Breast epithelium (tissue), 4 donors: ENCODE results near the gene NHP2. TPM values are rescaled to one million over a fixed set of nuclear protein-coding genes. Genes with fewer than 3 reads are reported as not detected.
A peak's percentile ranks its signal among the peaks of the same experiment; 100 is the strongest.

ENCODE experiments used
- DNase-seq, 2 donors: peaks; one replicate each; pipeline ENCODE4 v3.0.0-alpha.2; 2019; ENCODE audit warnings: low spot score in 2 of 2
- H3K27ac ChIP-seq, 2 donors: fragments of 200-600 bp; sonication (generic) in 1 of 2; one replicate each; pipeline ENCODE4 v1.5.1; 2016 to 2019; ENCODE audit warnings: mild to moderate bottlenecking in 1 of 2
- H3K27me3 ChIP-seq, 2 donors: fragments of 200-600 bp; sonication (generic) in 1 of 2; one replicate each; pipeline versions ENCODE4 v1.5.1 to v1.6.0; 2017 to 2019; ENCODE audit warnings: control low read depth in 1 of 2, mild to moderate bottlenecking in 1 of 2
- H3K36me3 ChIP-seq: fragments of 200-600 bp; one replicate; pipeline ENCODE4 v1.5.1; 2019
- H3K4me1 ChIP-seq, 2 donors: fragments of 200-600 bp; sonication (generic); one replicate each; pipeline ENCODE4 v1.5.1; 2016 to 2019; ENCODE audit warnings: control low read depth in 1 of 2
- H3K4me3 ChIP-seq, 3 donors: fragments of 200-600 bp; sonication (generic); 1 replicate in 2 of 3; 2 replicates in 1 of 3; pipeline ENCODE4 v1.5.1; 2016 to 2019; ENCODE audit warnings: mild to moderate bottlenecking in 3 of 3, moderate library complexity in 2 of 3
- H3K9me3 ChIP-seq, 2 donors: fragments of 200-600 bp; sonication (generic) in 1 of 2; one replicate each; pipeline ENCODE4 v1.5.1; 2016 to 2019; ENCODE audit warnings: control low read depth in 1 of 2
- CTCF ChIP-seq, 3 donors: fragments of 450-650 bp; IDR thresholded peaks; one replicate each; pipeline ENCODE4 v1.5.1; 2016 to 2017; ENCODE audit warnings: antibody characterized with exemption in 3 of 3, mild to moderate bottlenecking in 3 of 3, moderate library complexity in 3 of 3
- POLR2A ChIP-seq: fragments of 450-650 bp; IDR thresholded peaks from one replicate; pipeline ENCODE4 v1.6.1; 2016; ENCODE audit warnings: antibody characterized with exemption, mild to moderate bottlenecking, moderate library complexity
- POLR2AphosphoS5 ChIP-seq, 3 donors: sonication (generic); formaldehyde crosslinking; IDR thresholded peaks; one replicate each; pipeline ENCODE4 v1.6.1; 2017; ENCODE audit warnings: antibody characterized with exemption in 3 of 3
- intact Hi-C: fragments of 100-400 bp; cut with DNase I; formaldehyde crosslinking; loops from one replicate; pipeline ENCODE4 v1.15.1; 2023; ENCODE audit warnings: low total_unique reads
- total RNA-seq, 3 donors: library from RNA; depleted of rRNA; stranded (reverse); fragments of >200 nt; gene quantifications; one replicate each; pipeline ENCODE4 v1.1.0, GENCODE V29; 2016

NHP2 gene
- total RNA-seq, 3 donors from 2014 or later = 148 to 256 (median 220) TPM

GRCh38 chr5:178163772-178164735 lies 10.4 kb upstream of the NHP2 start:
- no peak for TF ChIP-seq POLR2AphosphoS5 (IDR thresholded peaks at IDR 0.05)
- TF ChIP-seq CTCF (IDR thresholded peaks at IDR 0.05) = peak; percentile 93 to 99 (median 95)
- TF ChIP-seq POLR2A = no peak
- DNase-seq = peak; percentile 75 to 93
- Histone ChIP-seq H3K4me3 (peak overlapping the region in 2 of 3 donors; percentile 24 to 52), H3K27ac (no peak overlapping the region), H3K9me3 (no peaks in the 10 kb centered on the region), H3K36me3 (no peaks in the 10 kb centered on the region), H3K4me1 (no peaks in the 10 kb centered on the region), H3K27me3 (no peaks in the 10 kb centered on the region)
- intact Hi-C loops = no loop called here

- H3K4me3 ChIP-seq = no peak overlapping the region
- no peak for TF ChIP-seq CTCF (IDR thresholded peaks at IDR 0.05)
- TF ChIP-seq POLR2A = no peak
- no peak for TF ChIP-seq POLR2AphosphoS5 (IDR thresholded peaks at IDR 0.05)
Observed at GRCh38 chr5:178162481-178162880, 8.8 kb upstream of the NHP2 start.

GRCh38 chr5:178160176-178160575 lies 6.5 kb upstream of the NHP2 start:
- Histone ChIP-seq H3K27me3 (no peaks in the 10 kb centered on the region), H3K4me3 (no peak overlapping the region), H3K27ac (no peak overlapping the region), H3K36me3 (no peaks in the 10 kb centered on the region), H3K9me3 (no peaks in the 10 kb centered on the region), H3K4me1 (no peaks in the 10 kb centered on the region)
- TF ChIP-seq POLR2AphosphoS5 (IDR thresholded peaks at IDR 0.05) (no peak), CTCF (IDR thresholded peaks at IDR 0.05) (no peak)
- intact Hi-C loops = no loop called here
- DNase-seq = no peak

More at GRCh38 chr5:178162481-178162880, 8.8 kb upstream of the NHP2 start:
- Histone ChIP-seq H3K27ac (no peak overlapping the region), H3K4me1 (no peaks in the 10 kb centered on the region), H3K36me3 (no peaks in the 10 kb centered on the region), H3K27me3 (no peaks in the 10 kb centered on the region), H3K9me3 (no peaks in the 10 kb centered on the region)
- DNase-seq = no peak
- intact Hi-C loops = no loop called here

- no peak for DNase-seq
- Histone ChIP-seq H3K36me3 (no peaks in the 10 kb centered on the region), H3K9me3 (no peaks in the 10 kb centered on the region), H3K27me3 (no peaks in the 10 kb centered on the region), H3K27ac (no peak overlapping the region), H3K4me1 (peaks cover 0 to 5% of the 10 kb centered on the region in 2 donors), H3K4me3 (no peak overlapping the region)
- TF ChIP-seq POLR2A (no peak), POLR2AphosphoS5 (IDR thresholded peaks at IDR 0.05) (no peak), CTCF (IDR thresholded peaks at IDR 0.05) (no peak)
- intact Hi-C loops = no loop called here
Observed at GRCh38 chr5:178155065-178155464, 1.4 kb upstream of the NHP2 start.
